Lower lobe of right lung (tissue), 2 donors: ENCODE data around the gene PARP15. TPM values are rescaled to one million over a fixed set of nuclear protein-coding genes. Genes with fewer than 3 reads are reported as not detected.

Experiments
- ATAC-seq, 2 donors: fragments of 200-7000 bp; cut with Tn5 transposase; one replicate each; pipeline ENCODE4 v1.9.1; 2020 to 2022; ENCODE audit warnings: mild to moderate bottlenecking in 2 of 2, moderate library complexity in 2 of 2
- DNase-seq: peaks from one replicate; pipeline ENCODE4 v3.0.0-alpha.2; 2020
- H3K27ac ChIP-seq: fragments of 200-600 bp; one replicate; pipeline ENCODE4 v1.8.0; 2022
- H3K27me3 ChIP-seq: fragments of 200-600 bp; one replicate; pipeline ENCODE4 v1.8.0; 2022; ENCODE audit warnings: low read depth
- H3K36me3 ChIP-seq: fragments of 200-600 bp; one replicate; pipeline ENCODE4 v1.8.0; 2022; ENCODE audit warnings: mild to moderate bottlenecking
- H3K4me1 ChIP-seq: fragments of 200-600 bp; one replicate; pipeline ENCODE4 v1.8.0; 2022
- H3K4me3 ChIP-seq: fragments of 200-600 bp; one replicate; pipeline ENCODE4 v1.8.0; 2022; ENCODE audit warnings: mild to moderate bottlenecking
- H3K9me3 ChIP-seq: fragments of 200-600 bp; one replicate; pipeline ENCODE4 v1.8.0; 2022
- CTCF ChIP-seq: fragments of 200-600 bp; IDR thresholded peaks from one replicate; pipeline ENCODE4 v1.8.0; 2022; ENCODE audit warnings: antibody characterized with exemption, mild to moderate bottlenecking
- intact Hi-C: fragments of 100-400 bp; cut with DNase I; formaldehyde crosslinking; loops from one replicate; pipeline ENCODE4 v1.11.0; 2022
- total RNA-seq: library from RNA; stranded (reverse); fragmentation: NEBNext Ultra II Directional; extraction: Animal tissue kit (Norgen Biotek cat#: 25700); gene quantifications from one replicate; pipeline ENCODE4 v1.2.1, GENCODE V29; 2021
- donor health status: DM: no; HTN: yes; CAD: no; lungs with severe emphysema.

The PARP15 gene
- total RNA-seq, 1 donor from 2014 or later = 11.4 TPM

GRCh38 chr3:122603056-122603455 is 25.6 kb downstream of the PARP15 start:
- Histone ChIP-seq H3K27me3 (no peaks in the 10 kb centered on the region), H3K4me1 (no peaks in the 10 kb centered on the region), H3K36me3 (no peaks in the 10 kb centered on the region), H3K27ac (no peak overlapping the region), H3K4me3 (no peak overlapping the region), H3K9me3 (no peaks in the 10 kb centered on the region)
- intact Hi-C loops = no loop called here
- ATAC-seq (no peak), DNase-seq (no peak)
- TF ChIP-seq CTCF = no peak

GRCh38 chr3:122606330-122606729 is 28.9 kb downstream of the PARP15 start:
- Histone ChIP-seq H3K27me3 (no peaks in the 10 kb centered on the region), H3K4me1 (no peaks in the 10 kb centered on the region), H3K4me3 (no peak overlapping the region), H3K36me3 (no peaks in the 10 kb centered on the region), H3K9me3 (no peaks in the 10 kb centered on the region), H3K27ac (no peak overlapping the region)
- no peak for DNase-seq
- TF ChIP-seq CTCF = no peak
- ATAC-seq = no peak
- intact Hi-C loops = no loop called here

- intact Hi-C loops = no loop called here
Measured at GRCh38 chr3:122608916-122609315, 31.5 kb downstream of the PARP15 start.

GRCh38 chr3:122609798-122610559 is 32.5 kb downstream of the PARP15 start:
- H3K27me3 ChIP-seq = no peaks in the 10 kb centered on the region
- H3K9me3 ChIP-seq = no peaks in the 10 kb centered on the region
- H3K4me1 ChIP-seq = no peaks in the 10 kb centered on the region
- no peaks in the 10 kb centered on the region for H3K36me3 ChIP-seq
- intact Hi-C loops = no loop called here
- DNase-seq (no peak), ATAC-seq (no peak)
- H3K4me3 ChIP-seq = no peak overlapping the region
- TF ChIP-seq CTCF = no peak
- no peak overlapping the region for H3K27ac ChIP-seq

More at GRCh38 chr3:122608916-122609315, 31.5 kb downstream of the PARP15 start:
- no peaks in the 10 kb centered on the region for H3K4me1 ChIP-seq
- H3K9me3 ChIP-seq = no peaks in the 10 kb centered on the region
- H3K27me3 ChIP-seq = no peaks in the 10 kb centered on the region
- no peak overlapping the region for H3K4me3 ChIP-seq
- no peak overlapping the region for H3K27ac ChIP-seq
- DNase-seq (no peak), ATAC-seq (no peak)
- no peak for TF ChIP-seq CTCF
- H3K36me3 ChIP-seq = no peaks in the 10 kb centered on the region

- no peak for DNase-seq
- Histone ChIP-seq H3K36me3 (no peaks in the 10 kb centered on the region), H3K27me3 (no peaks in the 10 kb centered on the region), H3K4me3 (no peak overlapping the region), H3K27ac (no peak overlapping the region), H3K4me1 (no peaks in the 10 kb centered on the region), H3K9me3 (no peaks in the 10 kb centered on the region)
- ATAC-seq = no peak
- intact Hi-C loops = no loop called here
- no peak for TF ChIP-seq CTCF
Measured at GRCh38 chr3:122612696-122613095, 35.2 kb downstream of the PARP15 start.
